ENCODE results near the gene NAA80.

NAA80 gene

GRCh38 chr3:50337175-50337861 lies 38.1 kb upstream of the NAA80 start:
- in situ Hi-C loops (cut with MboI; ENCODE audit: low sequenced_read_pairs, unreplicated experiment) = no loop called here
- TF ChIP-seq CTCF (IDR thresholded peaks at IDR 0.05; ENCODE audit: borderline replicate concordance, control extremely low read depth, extremely low read depth, insufficient read depth, missing control alignments) = no peak
- peak; percentile 99 for DNase-seq (ENCODE audit: low spot score)

GRCh38 chr3:50336452-50337174 lies 37.4 kb upstream of the NAA80 start:
- no peak for TF ChIP-seq CTCF (IDR thresholded peaks at IDR 0.05; ENCODE audit: borderline replicate concordance, control extremely low read depth, extremely low read depth, insufficient read depth, missing control alignments)
- DNase-seq (ENCODE audit: low spot score) = no peak

GRCh38 chr3:50334339-50335075 lies 35.3 kb upstream of the NAA80 start:
- DNase-seq (ENCODE audit: low spot score) = no peak
- in situ Hi-C loops (cut with MboI; ENCODE audit: low sequenced_read_pairs, unreplicated experiment) = no loop called here
- TF ChIP-seq CTCF (IDR thresholded peaks at IDR 0.05; ENCODE audit: borderline replicate concordance, control extremely low read depth, extremely low read depth, insufficient read depth, missing control alignments) = no peak

More at GRCh38 chr3:50336452-50337174, 37.4 kb upstream of the NAA80 start:
- in situ Hi-C loops (cut with MboI; ENCODE audit: low sequenced_read_pairs, unreplicated experiment) = no loop called here

GRCh38 chr3:50333744-50334328 lies 34.6 kb upstream of the NAA80 start:
- TF ChIP-seq CTCF (IDR thresholded peaks at IDR 0.05; ENCODE audit: borderline replicate concordance, control extremely low read depth, extremely low read depth, insufficient read depth, missing control alignments) = no peak
- DNase-seq (ENCODE audit: low spot score) = no peak
- in situ Hi-C loops (cut with MboI; ENCODE audit: low sequenced_read_pairs, unreplicated experiment) = no loop called here

- TF ChIP-seq CTCF (IDR thresholded peaks at IDR 0.05; ENCODE audit: borderline replicate concordance, control extremely low read depth, extremely low read depth, insufficient read depth, missing control alignments) = no peak
- DNase-seq (ENCODE audit: low spot score) = no peak
- in situ Hi-C loops (cut with MboI; ENCODE audit: low sequenced_read_pairs, unreplicated experiment) = no loop called here
Measured at GRCh38 chr3:50331364-50331907, 32.2 kb upstream of the NAA80 start.

- no peak for TF ChIP-seq CTCF (IDR thresholded peaks at IDR 0.05; ENCODE audit: borderline replicate concordance, control extremely low read depth, extremely low read depth, insufficient read depth, missing control alignments)
- DNase-seq (ENCODE audit: low spot score) = no peak
- in situ Hi-C loops (cut with MboI; ENCODE audit: low sequenced_read_pairs, unreplicated experiment) = no loop called here
Measured at GRCh38 chr3:50330330-50330729, 31.1 kb upstream of the NAA80 start.

Data from GM13976 (cell line).